ENCODE data around the gene PHKB. TPM values are rescaled to one million over a fixed set of nuclear protein-coding genes. Genes with fewer than 3 reads are reported as not detected.

Gene PHKB
- total RNA-seq, 4 donors from 2014 or later, result 62.0 to 164 (median 111) TPM

DNA sequence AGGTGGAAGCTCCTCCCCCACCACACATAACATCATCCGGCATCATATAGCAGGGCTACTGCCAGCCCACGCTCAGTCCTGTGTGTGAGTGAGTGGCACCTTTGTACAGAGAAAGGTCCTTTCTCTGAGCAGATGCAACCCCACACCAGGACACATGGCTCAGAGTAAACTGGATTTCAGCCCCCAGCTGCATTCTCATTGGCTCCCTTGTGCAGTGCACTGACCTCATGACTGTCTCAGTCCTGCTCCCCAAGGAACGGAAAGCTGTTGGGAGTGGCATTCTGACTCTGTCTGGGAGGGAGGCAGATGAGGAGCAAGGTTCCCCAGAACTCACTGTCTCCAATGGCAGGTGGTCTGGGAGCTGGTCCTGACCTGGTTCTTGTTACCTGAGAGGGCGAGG, 244.1 kb downstream of the PHKB start:
- Histone ChIP-seq H3K27ac (no peak overlapping the region), H3K9me3 (no peaks in the 10 kb centered on the region), H3K27me3 (no peaks in the 10 kb centered on the region), H3K36me3 (no peaks in the 10 kb centered on the region), H3K4me3 (no peak overlapping the region), H3K4me1 (no peaks in the 10 kb centered on the region)
- TF ChIP-seq CTCF (IDR thresholded peaks at IDR 0.05) (no peak), POLR2A (IDR thresholded peaks at IDR 0.05) (no peak)
- intact Hi-C loops (cut with DNase I; ENCODE audit: low total_unique reads), result no loop called here
- DNase-seq, result no peak

DNA sequence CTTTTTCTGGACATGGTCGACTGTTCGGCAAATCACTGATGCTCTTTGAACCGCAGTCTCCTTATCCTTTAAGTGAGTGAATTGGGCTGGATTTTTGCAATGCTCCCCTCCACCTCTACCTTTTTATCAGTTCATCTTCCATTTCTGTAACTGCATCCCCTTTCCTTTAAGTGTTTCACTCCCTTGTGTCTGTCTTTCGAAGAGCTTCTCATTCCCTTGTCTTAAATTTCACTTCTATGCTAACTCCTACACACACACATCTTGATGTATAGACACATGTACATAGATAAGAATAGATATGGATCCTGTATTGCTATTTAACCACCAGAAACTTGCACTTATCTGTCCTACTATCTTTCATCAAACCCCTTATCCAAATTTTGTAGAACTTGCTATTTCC, 250.7 kb downstream of the PHKB start:
- Histone ChIP-seq H3K27me3 (no peaks in the 10 kb centered on the region), H3K4me3 (no peak overlapping the region), H3K27ac (no peak overlapping the region), H3K36me3 (no peaks in the 10 kb centered on the region), H3K4me1 (no peaks in the 10 kb centered on the region), H3K9me3 (no peaks in the 10 kb centered on the region)
- TF ChIP-seq CTCF (IDR thresholded peaks at IDR 0.05), result no peak
- no peak for TF ChIP-seq POLR2A (IDR thresholded peaks at IDR 0.05)
- no peak for DNase-seq
- intact Hi-C loops (cut with DNase I; ENCODE audit: low total_unique reads), result no loop called here

DNA sequence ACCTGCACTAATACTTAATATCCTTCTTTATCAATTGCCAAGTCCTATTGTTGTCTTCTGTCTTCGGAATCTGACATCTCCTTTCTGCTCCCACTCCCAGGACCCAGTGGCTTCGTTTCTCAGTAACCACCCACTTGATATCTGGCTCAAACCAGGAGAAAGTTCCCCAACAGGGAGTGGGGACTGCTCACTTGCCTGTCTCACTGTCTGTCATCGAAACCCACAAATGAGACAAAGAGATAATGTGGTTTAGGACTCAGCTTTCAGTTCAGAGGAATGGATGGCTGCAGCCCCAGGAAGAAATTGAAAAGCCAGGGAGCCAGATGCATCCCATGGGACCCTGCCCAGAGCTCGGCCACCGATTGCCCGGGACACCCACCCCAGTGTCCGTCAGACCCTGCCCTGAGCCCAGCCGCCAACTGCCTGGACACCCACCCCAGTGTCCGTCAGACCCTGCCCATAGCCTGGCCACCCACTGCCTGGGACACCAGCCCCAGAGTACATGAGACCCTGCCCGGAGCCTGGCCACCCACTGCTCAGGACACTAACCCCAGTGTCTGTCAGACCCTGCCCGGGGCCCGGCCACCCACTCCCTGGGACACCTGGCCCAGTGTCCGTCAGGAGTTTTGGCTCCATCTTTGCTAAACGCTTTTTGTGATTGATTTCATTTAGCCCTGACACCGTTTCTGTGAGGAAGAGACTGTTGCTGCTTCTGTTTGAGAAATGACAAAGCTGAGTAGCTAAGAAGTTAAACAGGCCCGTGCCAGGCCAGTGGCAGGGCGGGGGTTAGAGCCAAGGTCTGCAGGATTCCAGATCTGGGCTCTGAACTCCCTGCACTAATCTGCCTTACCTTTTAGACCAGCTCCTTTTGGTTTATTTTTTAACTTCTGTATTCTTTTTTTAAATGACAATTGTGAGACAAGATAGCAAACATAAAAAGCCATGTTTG, 251.4 kb downstream of the PHKB start:
- Histone ChIP-seq H3K4me1 (no peaks in the 10 kb centered on the region), H3K9me3 (no peaks in the 10 kb centered on the region), H3K36me3 (no peaks in the 10 kb centered on the region), H3K27me3 (no peaks in the 10 kb centered on the region), H3K4me3 (no peak overlapping the region), H3K27ac (no peak overlapping the region)
- intact Hi-C loops (cut with DNase I; ENCODE audit: low total_unique reads), result no loop called here
- TF ChIP-seq CTCF (IDR thresholded peaks at IDR 0.05), result no peak
- no peak for TF ChIP-seq POLR2A (IDR thresholded peaks at IDR 0.05)
- no peak for DNase-seq

- Histone ChIP-seq H3K4me1 (no peaks in the 10 kb centered on the region), H3K36me3 (no peaks in the 10 kb centered on the region), H3K4me3 (no peak overlapping the region), H3K27ac (no peak overlapping the region), H3K9me3 (no peaks in the 10 kb centered on the region), H3K27me3 (no peaks in the 10 kb centered on the region)
- intact Hi-C loops (cut with DNase I; ENCODE audit: low total_unique reads), result no loop called here
- TF ChIP-seq CTCF (IDR thresholded peaks at IDR 0.05), result no peak
- DNase-seq, result no peak
These were observed 252.1 kb downstream of the PHKB start for GRCh38 chr16:47713225-47713595.

- no peaks in the 10 kb centered on the region for H3K36me3 ChIP-seq
- no peaks in the 10 kb centered on the region for H3K4me1 ChIP-seq
- no peak for TF ChIP-seq POLR2A (IDR thresholded peaks at IDR 0.05)
- TF ChIP-seq CTCF (IDR thresholded peaks at IDR 0.05), result no peak
- DNase-seq, result no peak
- no peaks in the 10 kb centered on the region for H3K27me3 ChIP-seq
- intact Hi-C loops (cut with DNase I; ENCODE audit: low total_unique reads), result no loop called here
- no peak overlapping the region for H3K4me3 ChIP-seq
- H3K27ac ChIP-seq, result no peak overlapping the region
- H3K9me3 ChIP-seq, result no peaks in the 10 kb centered on the region
These were observed 254.4 kb downstream of the PHKB start for GRCh38 chr16:47715442-47716083.

Measured in uterus (tissue), 4 donors.